OCI-LY7 (cell line): ENCODE measurements around the gene NES. TPM values are rescaled to one million over a fixed set of nuclear protein-coding genes. Genes with fewer than 3 reads are reported as not detected.

ENCODE experiments used
- BruUV-seq: library from RNA; stranded (reverse); fragments of 400-500 nt; replicated peaks from 2 replicates; lab custom pipeline; 2021; lab: Mats Ljungman, UMichigan
- CTCF ChIA-PET: fragments of 300-600 bp; sonication (Branson Sonifier 250); formaldehyde crosslinking; loops from one replicate; lab custom pipeline; 2022; ENCODE audit warnings: antibody characterized with exemption; ENCODE audit not compliant: unreplicated experiment; lab: Charles Lee
- POLR2A ChIA-PET: fragments of 300-600 bp; sonication (Branson Sonifier 250); formaldehyde crosslinking; loops from one replicate; lab custom pipeline; 2022; ENCODE audit warnings: antibody characterized with exemption; lab: Charles Lee
- DNase-seq: peaks from one replicate; pipeline ENCODE4 v3.0.0-alpha.2; 2015; ENCODE audit warnings: low spot score
- H2AFZ ChIP-seq: fragments of 200-600 bp; sonication (generic), shearing (Covaris generic); 2 replicates; pipeline ENCODE4 v1.6.1; 2014; ENCODE audit warnings: mild to moderate bottlenecking, antibody characterized with exemption, low read length, moderate library complexity
- H3K27ac ChIP-seq: fragments of 200-600 bp; sonication (generic); 2 replicates; pipeline ENCODE4 v1.5.1; 2014; ENCODE audit warnings: mixed run types, low read depth, mild to moderate bottlenecking, moderate library complexity, low read length, inconsistent platforms; ENCODE audit not compliant: poor library complexity, severe bottlenecking
- H3K36me3 ChIP-seq: fragments of 200-600 bp; sonication (generic); 2 replicates; pipeline ENCODE4 v1.6.1; 2014; ENCODE audit warnings: mild to moderate bottlenecking, antibody characterized with exemption, low read length, moderate library complexity, mixed read lengths; ENCODE audit not compliant: insufficient read depth
- H3K4me1 ChIP-seq: fragments of 200-600 bp; sonication (generic); 2 replicates; pipeline ENCODE4 v1.5.1; 2014; ENCODE audit warnings: mild to moderate bottlenecking, low read length; ENCODE audit not compliant: insufficient read depth, poor library complexity, severe bottlenecking
- H3K4me2 ChIP-seq: fragments of 200-600 bp; sonication (generic); 2 replicates; pipeline ENCODE4 v1.6.1; 2014; ENCODE audit warnings: mild to moderate bottlenecking, low read length
- H3K4me3 ChIP-seq: fragments of 200-600 bp; sonication (generic); 2 replicates; pipeline ENCODE4 v1.5.1; 2014; ENCODE audit warnings: mild to moderate bottlenecking, low read depth, low read length; ENCODE audit not compliant: poor library complexity, severe bottlenecking
- H3K79me2 ChIP-seq: fragments of 200-600 bp; sonication (generic); 2 replicates; pipeline ENCODE4 v1.6.1; 2016; ENCODE audit warnings: low read depth, mild to moderate bottlenecking, low read length, moderate library complexity, mixed read lengths; ENCODE audit not compliant: insufficient read depth
- H3K9me2 ChIP-seq: fragments of 200-600 bp; sonication (generic); 2 replicates; pipeline ENCODE4 v1.6.1; 2016; ENCODE audit warnings: mild to moderate bottlenecking, low read length, mixed read lengths; ENCODE audit not compliant: insufficient read depth
- H3K9me3 ChIP-seq: fragments of 200-600 bp; sonication (generic); 2 replicates; pipeline ENCODE4 v1.6.1; 2014; ENCODE audit warnings: mild to moderate bottlenecking, mixed run types, low read length, mixed read lengths
- H4K20me1 ChIP-seq: fragments of 200-600 bp; sonication (generic); 2 replicates; pipeline ENCODE4 v1.6.1; 2014; ENCODE audit warnings: mild to moderate bottlenecking, antibody characterized with exemption, low read length, moderate library complexity, mixed read lengths; ENCODE audit not compliant: insufficient read depth
- CTCF ChIP-seq: fragments of 200-600 bp; sonication (generic); conservative IDR thresholded peaks from 2 replicates; pipeline ENCODE4 v1.5.1; 2014; ENCODE audit warnings: mild to moderate bottlenecking, antibody characterized with exemption, low read length, moderate library complexity, mixed read lengths
- EZH2phosphoT487 ChIP-seq: fragments of 200-600 bp; sonication (generic); IDR thresholded peaks from 2 replicates; pipeline ENCODE4 v1.6.1; 2018; ENCODE audit warnings: low read depth, borderline replicate concordance, mild to moderate bottlenecking, mixed run types, antibody characterized with exemption, low read length, moderate library complexity, mixed read lengths
- intact Hi-C: fragments of 100-400 bp; cut with micrococcal nuclease; formaldehyde crosslinking; loops from one replicate; pipeline ENCODE4 v1.10.0; 2022; ENCODE audit not compliant: unreplicated experiment
- total RNA-seq, 2 experiments: library from RNA; depleted of rRNA in 1 of 2; stranded (reverse); fragments of >200 nt in 1 of 2; shearing (Covaris generic) in 1 of 2; gene quantifications; 2 replicates each; pipeline ENCODE4 v1.2.3, GENCODE V29; 2014 to 2022

NES gene
- total RNA-seq, 2 experiments from 2014 or later, result not detected

- POLR2A ChIA-PET, result interaction anchor here (0.6 kb wide), 1 partner anchor 386 kb away, joined by 3 read pairs; no protein-coding TSS in a partner anchor
- Histone ChIP-seq H4K20me1 (no peaks in the 10 kb centered on the region), H3K9me3 (no peaks in the 10 kb centered on the region), H3K4me2 (peak overlapping the region; percentile 31), H2AFZ (no peak overlapping the region), H3K27ac (no peak overlapping the region), H3K36me3 (no peaks in the 10 kb centered on the region), H3K4me3 (no peak overlapping the region), H3K9me2 (no peaks in the 10 kb centered on the region), H3K4me1 (peaks cover 17% of the 10 kb centered on the region), H3K79me2 (no peaks in the 10 kb centered on the region)
- CTCF ChIA-PET, result no interaction called here
- intact Hi-C loops, result no loop called here
- DNase-seq, result peak; percentile 55
- no peak for TF ChIP-seq CTCF
- no peak for TF ChIP-seq EZH2phosphoT487
- no TSS peak for BruUV-seq
Measured at GRCh38 chr1:156692925-156693847, 16.0 kb upstream of the NES start.

- Histone ChIP-seq H3K9me2 (no peaks in the 10 kb centered on the region), H3K4me3 (no peak overlapping the region), H3K9me3 (no peaks in the 10 kb centered on the region), H3K36me3 (no peaks in the 10 kb centered on the region), H3K4me2 (peak overlapping the region; percentile 31; the same call in 1 of the 2 replicates), H4K20me1 (no peaks in the 10 kb centered on the region), H3K79me2 (no peaks in the 10 kb centered on the region), H2AFZ (no peak overlapping the region), H3K4me1 (peaks cover 17% of the 10 kb centered on the region), H3K27ac (no peak overlapping the region)
- DNase-seq, result no peak
- intact Hi-C loops, result no loop called here
- no TSS peak for BruUV-seq
- ChIA-PET CTCF (no interaction called here), POLR2A (interaction anchor here (0.6 kb wide), 1 partner anchor 387 kb away, joined by 3 read pairs; no protein-coding TSS in a partner anchor)
- no peak for TF ChIP-seq CTCF
- no peak for TF ChIP-seq EZH2phosphoT487
Measured at GRCh38 chr1:156692441-156692924, 15.3 kb upstream of the NES start.
